NT2/D1 (cell line): Measurements from ENCODE around the gene COPE.

ENCODE experiments used
- YY1 ChIP-seq: IDR thresholded peaks from 2 replicates; pipeline ENCODE4 v1.6.1; 2011; ENCODE audit not compliant: insufficient read length, insufficient read depth
- ZNF274 ChIP-seq: IDR thresholded peaks from 2 replicates; pipeline ENCODE4 v1.6.1; 2011; ENCODE audit warnings: mild to moderate bottlenecking, low read depth, low read length

DNA sequence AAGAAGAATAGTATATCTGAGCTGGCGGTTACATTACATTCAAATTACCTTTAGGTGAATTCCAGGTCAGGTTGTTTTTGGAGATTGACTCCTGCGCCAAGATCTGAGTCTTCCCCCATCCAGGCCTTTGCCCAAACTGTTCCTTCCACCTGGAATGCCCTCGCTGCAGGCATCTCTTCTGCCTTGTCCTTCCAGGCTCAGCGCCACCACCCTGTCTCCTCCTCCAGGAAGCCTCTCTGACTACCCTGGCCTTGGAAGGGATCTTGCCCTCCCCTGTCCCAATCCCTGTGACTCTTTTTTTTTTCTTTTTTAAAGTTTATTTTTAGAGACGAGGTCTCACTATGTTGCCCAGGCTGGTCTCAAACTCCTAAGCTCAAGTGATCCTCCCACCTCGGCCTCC lies 23.5 kb upstream of the COPE start:
- no peak for TF ChIP-seq ZNF274
- no peak for TF ChIP-seq YY1
